Measurements from ENCODE around the gene SHC2.

- no peak for TF ChIP-seq EZH2 (IDR thresholded peaks at IDR 0.05)
- TF ChIP-seq POLR2AphosphoS5 (IDR thresholded peaks at IDR 0.05; ENCODE audit: borderline replicate concordance, low read depth, low read length), result no peak
Observed at GRCh38 chr19:383040-383439, 77.8 kb downstream of the SHC2 start.

All from SK-N-MC (cell line).